ENCODE measurements around the gene DAZAP1.
"Not testable (repeated sequence)": the region's sequence is repeated elsewhere in the genome, so short reads cannot be mapped to it uniquely, and the experiment has no call there.

DAZAP1 gene

DNA sequence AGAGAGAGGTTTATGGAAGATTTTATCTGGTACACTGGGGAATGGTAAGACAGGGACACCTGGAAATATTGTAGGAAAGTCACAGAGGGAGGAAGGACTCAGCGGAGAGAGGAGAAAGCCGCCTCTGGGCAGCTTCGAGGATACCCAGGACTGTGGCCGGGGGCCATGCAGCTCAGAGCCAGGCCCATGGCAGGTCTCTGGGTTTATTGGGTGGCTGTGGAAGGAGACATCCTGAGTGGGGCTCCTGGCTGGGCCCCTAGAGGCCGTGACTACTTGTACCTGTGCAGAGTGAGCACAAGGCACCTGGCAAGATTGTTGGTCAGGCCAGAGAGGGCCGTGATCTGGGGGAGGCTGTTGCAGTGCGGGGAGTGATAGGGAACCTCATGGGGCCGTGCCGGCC lies 3.4 kb downstream of the DAZAP1 start:
- no peak for DNase-seq (ENCODE audit: low read depth)

- no peak for DNase-seq (ENCODE audit: low read depth)
Observed at GRCh38 chr19:1411255-1412191, 4.1 kb downstream of the DAZAP1 start.

- DNase-seq (ENCODE audit: low read depth) = no peak
Observed at GRCh38 chr19:1412323-1412923, 5.0 kb downstream of the DAZAP1 start.

GRCh38 chr19:1412995-1413800 lies 5.8 kb downstream of the DAZAP1 start:
- no peak for DNase-seq (ENCODE audit: low read depth)

DNA sequence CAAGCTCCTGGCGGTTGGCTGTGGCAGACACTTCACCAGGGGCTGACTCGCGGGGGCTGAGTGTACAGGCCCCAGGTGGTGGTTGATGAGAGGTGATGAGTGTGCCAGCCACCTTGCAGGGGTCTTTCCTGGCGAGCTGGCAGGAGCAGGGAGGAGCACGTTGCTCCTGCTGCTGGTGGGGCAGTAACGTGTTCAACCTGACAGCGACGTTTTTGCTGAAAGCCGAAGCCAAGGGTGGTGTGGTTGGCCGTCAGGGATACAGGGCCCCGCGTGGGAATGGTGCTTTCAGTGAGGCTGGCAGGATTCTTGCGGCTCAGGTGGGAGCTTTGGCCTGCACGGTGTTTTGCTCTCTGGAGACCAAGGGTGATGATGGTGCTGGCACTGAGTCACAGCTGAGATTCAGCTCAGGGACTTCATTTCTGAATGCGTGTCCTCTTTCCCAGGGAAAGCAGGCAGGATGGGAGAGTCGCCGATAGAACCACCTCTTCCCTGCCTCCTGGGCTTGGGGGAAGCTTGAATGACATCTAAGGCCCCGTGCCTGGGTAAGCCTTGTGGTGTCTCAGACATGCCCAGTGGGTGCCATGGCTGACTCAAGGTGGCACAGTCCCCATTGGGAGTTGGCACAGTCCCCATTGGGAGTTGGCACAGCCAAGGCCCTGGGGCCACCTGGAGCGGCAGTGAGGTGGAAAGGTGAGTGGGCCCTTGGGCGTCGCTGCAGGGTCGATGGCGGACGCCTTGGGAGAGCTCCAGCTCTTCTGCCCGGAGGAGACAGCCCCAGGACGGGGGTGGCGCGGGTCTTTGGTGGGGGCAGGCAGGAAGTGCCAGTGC lies 8.8 kb downstream of the DAZAP1 start:
- no peak for DNase-seq (ENCODE audit: low read depth)

DNA sequence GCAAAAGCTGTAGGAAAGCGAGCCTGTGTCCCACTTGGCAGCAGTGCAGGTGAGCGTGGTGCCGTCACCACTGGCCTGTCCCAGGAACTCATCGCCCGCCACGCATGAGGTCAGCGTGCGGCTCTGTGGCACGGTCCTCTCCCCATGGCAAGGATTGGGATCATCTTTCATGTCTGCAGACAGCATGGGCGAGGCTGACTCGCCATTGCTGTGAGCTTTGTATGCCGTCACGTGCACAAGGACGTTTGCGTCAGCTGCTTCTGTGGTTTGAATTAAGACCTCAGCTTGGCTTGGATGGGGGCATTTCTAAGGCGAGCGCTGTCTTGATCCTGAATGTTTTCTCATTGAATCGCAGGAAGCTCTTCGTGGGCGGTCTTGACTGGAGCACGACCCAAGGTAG lies 9.8 kb downstream of the DAZAP1 start:
- no peak for DNase-seq (ENCODE audit: low read depth)

DNA sequence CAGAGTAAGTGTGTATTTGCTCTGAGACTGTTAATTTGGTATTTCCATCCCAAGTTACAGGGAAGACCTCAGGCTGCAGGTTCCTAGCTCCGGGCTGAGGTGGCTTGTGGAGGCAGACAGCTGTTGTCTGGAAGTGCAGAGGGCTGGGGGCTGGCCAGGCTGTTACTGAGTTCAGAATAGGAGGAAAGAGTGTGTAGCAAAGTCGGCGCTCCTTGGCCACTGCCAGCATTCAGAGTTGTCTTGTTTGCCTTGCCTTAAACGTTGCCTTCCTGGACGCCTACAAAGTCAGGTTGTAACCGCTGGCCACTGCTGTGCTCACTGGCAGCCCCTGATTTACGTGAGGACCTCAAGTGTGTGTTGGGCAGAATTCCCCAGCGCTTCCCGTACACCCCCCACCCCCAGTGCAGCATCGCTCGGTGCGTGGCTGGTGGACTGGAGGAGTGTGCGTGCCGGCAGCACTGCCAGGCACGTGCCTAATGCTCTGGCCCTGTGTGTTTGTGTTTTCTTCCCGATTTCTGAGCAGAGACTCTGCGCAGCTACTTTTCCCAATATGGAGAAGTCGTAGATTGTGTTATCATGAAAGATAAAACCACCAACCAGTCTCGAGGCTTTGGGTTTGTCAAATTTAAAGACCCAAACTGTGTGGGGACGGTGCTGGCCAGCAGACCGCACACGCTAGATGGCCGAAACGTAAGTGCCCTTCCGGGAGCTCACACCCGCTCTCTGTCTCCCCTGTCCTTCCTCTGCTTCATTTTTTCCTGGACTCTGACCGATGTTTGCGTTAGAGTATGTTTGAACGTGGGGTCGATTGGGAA lies 10.5 kb downstream of the DAZAP1 start:
- no peak for DNase-seq (ENCODE audit: low read depth)

GRCh38 chr19:1418496-1418775 lies 11.1 kb downstream of the DAZAP1 start:
- no peak for DNase-seq (ENCODE audit: low read depth)

- no peak for DNase-seq (ENCODE audit: low read depth)
Observed at GRCh38 chr19:1418951-1419738, 11.8 kb downstream of the DAZAP1 start.

GRCh38 chr19:1420085-1420484 lies 12.7 kb downstream of the DAZAP1 start:
- not testable (repeated sequence) for DNase-seq (ENCODE audit: low read depth)

- no peak for DNase-seq (ENCODE audit: low read depth)
Observed at GRCh38 chr19:1420590-1420989, 13.2 kb downstream of the DAZAP1 start.

- DNase-seq (ENCODE audit: low read depth) = no peak
Observed at GRCh38 chr19:1421218-1421957, 14.0 kb downstream of the DAZAP1 start.

DNA sequence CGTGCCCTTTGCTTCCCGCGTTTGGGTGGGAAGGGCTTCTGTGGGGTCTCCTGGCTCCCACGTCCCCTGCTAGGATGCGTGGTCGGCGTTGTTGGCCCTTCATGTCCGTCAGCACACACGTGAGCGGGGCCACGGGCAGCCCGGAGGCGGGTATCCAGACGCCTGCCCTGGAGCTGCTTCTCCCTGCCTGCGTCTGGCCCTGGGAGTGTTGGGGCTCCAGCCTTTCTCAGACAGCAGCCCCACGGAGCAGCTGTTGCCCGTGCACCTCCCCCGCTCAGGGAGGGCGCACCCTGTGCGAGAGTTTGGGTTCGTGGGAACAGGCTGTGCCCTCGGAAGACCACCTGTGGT lies 14.5 kb downstream of the DAZAP1 start:
- DNase-seq (ENCODE audit: low read depth) = no peak

GRCh38 chr19:1422360-1422759 lies 15.0 kb downstream of the DAZAP1 start:
- no peak for DNase-seq (ENCODE audit: low read depth)

DNA sequence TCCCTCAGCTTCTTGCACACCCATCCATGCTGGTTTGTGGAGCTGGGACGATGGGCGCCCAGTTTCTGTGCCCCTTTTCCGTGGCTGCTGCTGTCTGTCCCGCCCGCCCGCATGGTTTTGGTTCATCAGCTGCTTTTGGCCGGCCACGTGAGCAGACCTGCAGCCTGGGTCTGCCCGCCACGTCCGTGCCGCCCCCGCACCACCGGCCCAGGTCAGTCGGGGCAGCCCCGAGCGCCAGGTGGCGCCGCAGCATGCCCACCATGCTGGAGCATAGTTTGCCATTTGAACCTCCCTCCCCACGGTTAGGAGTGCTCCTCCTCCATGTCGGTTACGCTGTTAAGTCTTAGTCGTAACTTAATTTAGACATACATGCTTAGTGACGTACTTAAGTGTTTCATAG lies 15.6 kb downstream of the DAZAP1 start:
- DNase-seq (ENCODE audit: low read depth) = no peak

- no peak for DNase-seq (ENCODE audit: low read depth)
Observed at GRCh38 chr19:1423436-1424191, 16.2 kb downstream of the DAZAP1 start.

DNA sequence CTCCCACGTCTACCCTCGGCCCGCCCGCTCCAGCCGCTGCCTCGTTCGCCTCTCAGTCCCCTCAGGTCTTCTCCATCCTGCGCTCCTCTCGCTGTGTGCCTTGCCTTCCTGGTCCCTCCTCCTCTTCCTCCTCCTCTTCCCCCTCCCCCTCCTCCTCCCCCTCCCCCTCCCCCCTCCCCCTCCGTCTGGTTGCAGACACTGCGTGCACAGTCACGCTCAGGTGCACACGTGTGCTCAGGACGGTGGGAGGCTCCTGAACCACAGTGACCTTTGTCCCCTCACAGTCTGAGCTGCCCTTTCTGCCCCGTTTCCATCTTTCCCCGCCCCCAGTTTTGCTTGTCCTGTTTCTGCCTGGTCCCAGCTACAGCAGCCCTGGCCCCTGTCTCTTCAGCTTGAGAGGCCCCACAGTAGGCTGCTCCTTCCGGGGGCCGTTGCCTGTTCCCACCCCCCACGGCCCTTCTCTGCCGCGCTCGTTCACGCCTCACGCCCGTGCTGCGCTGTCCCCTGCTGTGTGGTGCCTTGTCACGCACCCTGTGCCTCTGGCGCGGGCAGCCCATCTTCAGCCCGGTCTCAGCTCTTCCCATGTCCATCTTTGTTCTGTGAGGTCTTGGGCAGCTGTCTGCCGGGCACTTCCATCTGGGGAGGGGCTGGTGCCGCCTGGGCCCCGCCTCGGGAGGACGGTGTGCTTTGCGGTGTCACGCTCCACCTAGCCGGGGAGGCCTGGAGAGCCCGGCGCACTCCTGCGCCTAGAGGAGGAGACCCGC lies 17.0 kb downstream of the DAZAP1 start:
- DNase-seq (ENCODE audit: low read depth) = no peak

All from activated T-cell treated with anti-CD3 and anti-CD28 coated beads for 48 hours (primary cell).